DND-41 (cell line): ENCODE measurements around the gene AGPAT3.

Experiments used
- CTCF ChIP-seq: IDR thresholded peaks from 2 replicates; pipeline ENCODE4 v1.5.1; 2012; ENCODE audit warnings: borderline replicate concordance, low read length, moderate library complexity, mild to moderate bottlenecking; ENCODE audit not compliant: poor library complexity, severe bottlenecking; ENCODE audit errors: extremely low read depth
- EZH2 ChIP-seq: IDR thresholded peaks from 3 replicates; pipeline ENCODE4 v1.6.1; 2012; ENCODE audit warnings: borderline replicate concordance, low read depth, mild to moderate bottlenecking, moderate library complexity, low read length, inconsistent platforms; ENCODE audit not compliant: severe bottlenecking

DNA sequence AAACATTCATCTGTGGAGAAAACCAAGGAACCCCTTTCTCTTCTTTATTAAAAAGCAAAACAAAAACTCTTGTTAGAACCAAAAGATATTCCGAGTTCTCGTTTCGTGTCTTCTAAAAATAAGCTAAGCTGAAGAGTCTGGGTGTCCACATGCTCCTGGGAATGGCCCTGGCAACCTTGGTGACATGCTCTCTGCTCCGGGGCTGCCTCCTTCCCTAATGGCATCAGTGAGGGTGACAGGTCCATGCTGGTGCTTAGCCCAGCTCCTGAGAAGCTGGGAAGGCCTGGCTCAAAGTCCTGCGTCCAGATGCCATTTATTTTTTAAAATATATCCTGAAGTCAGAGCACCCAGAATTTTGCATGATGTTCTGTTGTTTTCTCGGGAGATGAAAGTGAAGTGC is 122.5 kb downstream of the AGPAT3 start:
- TF ChIP-seq CTCF (no peak), EZH2 (no peak)
